Neural progenitor cell (in vitro differentiated cells): Measurements from ENCODE around the gene THRAP3.

Experiments used
- EZH2 ChIP-seq: fragments of 200-600 bp; sonication (generic); IDR thresholded peaks from 2 replicates; pipeline ENCODE4 v1.6.1; 2017; ENCODE audit warnings: antibody characterized with exemption, mild to moderate bottlenecking, moderate library complexity
- EZH2phosphoT487 ChIP-seq: fragments of 200-600 bp; sonication (generic); IDR thresholded peaks from 2 replicates; pipeline ENCODE4 v1.6.1; 2017; ENCODE audit warnings: antibody characterized with exemption
- TF ChIP-seq, protein P1 (sequence below): fragments of 200-600 bp; sonication (generic); IDR thresholded peaks from 2 replicates; pipeline ENCODE4 v1.5.1; 2017; ENCODE audit warnings: antibody characterized with exemption, mild to moderate bottlenecking

DNA sequence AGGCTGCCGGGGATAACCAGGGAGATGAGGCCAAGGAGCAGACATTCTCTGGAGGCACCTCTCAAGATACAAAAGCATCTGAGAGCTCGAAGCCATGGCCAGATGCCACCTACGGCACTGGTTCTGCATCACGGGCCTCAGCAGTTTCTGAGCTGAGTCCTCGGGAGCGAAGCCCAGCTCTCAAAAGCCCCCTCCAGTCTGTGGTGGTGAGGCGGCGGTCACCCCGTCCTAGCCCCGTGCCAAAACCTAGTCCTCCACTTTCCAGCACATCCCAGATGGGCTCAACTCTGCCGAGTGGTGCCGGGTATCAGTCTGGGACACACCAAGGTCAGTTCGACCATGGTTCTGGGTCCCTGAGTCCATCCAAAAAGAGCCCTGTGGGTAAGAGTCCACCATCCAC lies 62.6 kb downstream of the THRAP3 start:
- TF ChIP-seq, protein P1, sequence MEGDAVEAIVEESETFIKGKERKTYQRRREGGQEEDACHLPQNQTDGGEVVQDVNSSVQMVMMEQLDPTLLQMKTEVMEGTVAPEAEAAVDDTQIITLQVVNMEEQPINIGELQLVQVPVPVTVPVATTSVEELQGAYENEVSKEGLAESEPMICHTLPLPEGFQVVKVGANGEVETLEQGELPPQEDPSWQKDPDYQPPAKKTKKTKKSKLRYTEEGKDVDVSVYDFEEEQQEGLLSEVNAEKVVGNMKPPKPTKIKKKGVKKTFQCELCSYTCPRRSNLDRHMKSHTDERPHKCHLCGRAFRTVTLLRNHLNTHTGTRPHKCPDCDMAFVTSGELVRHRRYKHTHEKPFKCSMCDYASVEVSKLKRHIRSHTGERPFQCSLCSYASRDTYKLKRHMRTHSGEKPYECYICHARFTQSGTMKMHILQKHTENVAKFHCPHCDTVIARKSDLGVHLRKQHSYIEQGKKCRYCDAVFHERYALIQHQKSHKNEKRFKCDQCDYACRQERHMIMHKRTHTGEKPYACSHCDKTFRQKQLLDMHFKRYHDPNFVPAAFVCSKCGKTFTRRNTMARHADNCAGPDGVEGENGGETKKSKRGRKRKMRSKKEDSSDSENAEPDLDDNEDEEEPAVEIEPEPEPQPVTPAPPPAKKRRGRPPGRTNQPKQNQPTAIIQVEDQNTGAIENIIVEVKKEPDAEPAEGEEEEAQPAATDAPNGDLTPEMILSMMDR = no peak
- TF ChIP-seq EZH2phosphoT487 = no peak
- TF ChIP-seq EZH2 = no peak
